Right cardiac atrium (tissue), 5 donors: ENCODE measurements around the gene SLC9A8. TPM values are rescaled to one million over a fixed set of nuclear protein-coding genes. Genes with fewer than 3 reads are reported as not detected.

Source experiments
- ATAC-seq, 2 donors: fragments of 200-7000 bp; cut with Tn5 transposase; one replicate each; pipeline versions ENCODE4 v1.8.0 to v1.9.1; 2020; ENCODE audit warnings: moderate library complexity in 2 of 2, mild to moderate bottlenecking in 1 of 2
- DNase-seq, 3 donors: peaks; one replicate each; pipeline ENCODE4 v3.0.0-alpha.2; 2020
- H3K27ac ChIP-seq: one replicate; pipeline ENCODE4 v1.5.1; 2013; ENCODE audit warnings: mild to moderate bottlenecking, low read length, control low read depth, moderate library complexity
- H3K27me3 ChIP-seq: one replicate; pipeline ENCODE4 v1.6.1; 2013; ENCODE audit not compliant: control insufficient read depth, insufficient read depth
- H3K4me1 ChIP-seq: one replicate; pipeline ENCODE4 v1.6.1; 2013; ENCODE audit warnings: low read length; ENCODE audit not compliant: control insufficient read depth, insufficient read depth
- H3K4me3 ChIP-seq: one replicate; pipeline ENCODE4 v1.5.1; 2013; ENCODE audit warnings: low read length, control low read depth
- H3K9me3 ChIP-seq: one replicate; pipeline ENCODE4 v1.6.1; 2013; ENCODE audit warnings: low read length; ENCODE audit not compliant: control insufficient read depth
- WGBS: extraction: QIAGEN DNeasy Blood & Tissue Kit; methylation state at CpG from one replicate; pipeline ENCODE4 v1.1.7; 2013; 5-methylcytosine and 5-hydroxymethylcytosine counted together
- intact Hi-C, 4 donors: fragments of 100-400 bp; cut with DNase I; formaldehyde crosslinking; loops; one replicate each; pipeline versions ENCODE4 v1.11.0 to v1.14.0; 2022 to 2023
- polyA plus RNA-seq: library from polyadenylated mRNA; stranded (reverse); fragments of 200-250 nt; gene quantifications from one replicate; pipeline ENCODE4 v1.2.3, GENCODE V29; 2013
- total RNA-seq, 4 donors: library from RNA; stranded (reverse); fragmentation: NEBNext Ultra II Directional; extraction: Animal tissue kit (Norgen Biotek cat#: 25700); gene quantifications; one replicate each; pipeline ENCODE4 v1.2.1, GENCODE V29; 2021
- donor health status: healthy with polysubstance abuse.
- donor health status: DM: no; HTN: yes; CAD: no.
- donor health status: DM: no; HTN: no; CAD: no.
- donor health status: DM: no; HTN: yes; CAD: no; lungs with severe emphysema.
- donor health status: DM: yes; HTN: yes; CAD: no.

The SLC9A8 gene
- total and polyA plus RNA-seq, 5 donors, result 6.0 to 7.3 (median 7.2) TPM

- 89% methylated on average over 1 of the region's 1 CpG for WGBS
- intact Hi-C loops, result loop anchor here in 2 of 4 donors (10.0 kb wide), 2 partner anchors 104 to 204 kb away; partner anchors contain the start of gene B4GALT5 (in 2 of the 2)
Measured at GRCh38 chr20:49818816-49819215, 6.2 kb downstream of the SLC9A8 start.

GRCh38 chr20:49819702-49820101, 7.1 kb downstream of the SLC9A8 start:
- WGBS, result 100% methylated on average over 3 of the region's 3 CpGs
- Histone ChIP-seq H3K4me1 (no peaks in the 10 kb centered on the region), H3K27ac (no peak overlapping the region), H3K4me3 (no peak overlapping the region), H3K9me3 (no peaks in the 10 kb centered on the region), H3K27me3 (no peaks in the 10 kb centered on the region)
- no peak for ATAC-seq
- DNase-seq, result no peak
- intact Hi-C loops, result loop anchor here in 3 of 4 donors (10.0 kb wide), 3 partner anchors 105 to 205 kb away; partner anchors contain the start of gene B4GALT5 (in 2 of the 3)

More at GRCh38 chr20:49818816-49819215, 6.2 kb downstream of the SLC9A8 start:
- no peak overlapping the region for H3K27ac ChIP-seq
- H3K9me3 ChIP-seq, result no peaks in the 10 kb centered on the region
- no peaks in the 10 kb centered on the region for H3K4me1 ChIP-seq
- no peaks in the 10 kb centered on the region for H3K27me3 ChIP-seq
- no peak for DNase-seq
- H3K4me3 ChIP-seq, result no peak overlapping the region
- no peak for ATAC-seq

GRCh38 chr20:49821381-49821780, 8.8 kb downstream of the SLC9A8 start:
- intact Hi-C loops, result loop anchor here in 1 of 4 donors (10.0 kb wide), 1 partner anchor 187 kb away; no protein-coding TSS in a partner anchor
- ATAC-seq (no peak), DNase-seq (no peak)
- no peaks in the 10 kb centered on the region for H3K4me1 ChIP-seq
- H3K9me3 ChIP-seq, result no peaks in the 10 kb centered on the region
- no peaks in the 10 kb centered on the region for H3K27me3 ChIP-seq
- no peak overlapping the region for H3K4me3 ChIP-seq
- 90% methylated on average over 2 of the region's 2 CpGs for WGBS
- no peak overlapping the region for H3K27ac ChIP-seq

- Histone ChIP-seq H3K4me3 (no peak overlapping the region), H3K27ac (no peak overlapping the region), H3K9me3 (no peaks in the 10 kb centered on the region), H3K27me3 (no peaks in the 10 kb centered on the region), H3K4me1 (no peaks in the 10 kb centered on the region)
- 32% methylated on average over 2 of the region's 2 CpGs for WGBS
- DNase-seq (no peak), ATAC-seq (peak; percentile 61 to 79)
- intact Hi-C loops, result loop anchor here in 1 of 4 donors (10.0 kb wide), 1 partner anchor 187 kb away; no protein-coding TSS in a partner anchor
Measured at GRCh38 chr20:49821870-49822331, 9.3 kb downstream of the SLC9A8 start.

DNA sequence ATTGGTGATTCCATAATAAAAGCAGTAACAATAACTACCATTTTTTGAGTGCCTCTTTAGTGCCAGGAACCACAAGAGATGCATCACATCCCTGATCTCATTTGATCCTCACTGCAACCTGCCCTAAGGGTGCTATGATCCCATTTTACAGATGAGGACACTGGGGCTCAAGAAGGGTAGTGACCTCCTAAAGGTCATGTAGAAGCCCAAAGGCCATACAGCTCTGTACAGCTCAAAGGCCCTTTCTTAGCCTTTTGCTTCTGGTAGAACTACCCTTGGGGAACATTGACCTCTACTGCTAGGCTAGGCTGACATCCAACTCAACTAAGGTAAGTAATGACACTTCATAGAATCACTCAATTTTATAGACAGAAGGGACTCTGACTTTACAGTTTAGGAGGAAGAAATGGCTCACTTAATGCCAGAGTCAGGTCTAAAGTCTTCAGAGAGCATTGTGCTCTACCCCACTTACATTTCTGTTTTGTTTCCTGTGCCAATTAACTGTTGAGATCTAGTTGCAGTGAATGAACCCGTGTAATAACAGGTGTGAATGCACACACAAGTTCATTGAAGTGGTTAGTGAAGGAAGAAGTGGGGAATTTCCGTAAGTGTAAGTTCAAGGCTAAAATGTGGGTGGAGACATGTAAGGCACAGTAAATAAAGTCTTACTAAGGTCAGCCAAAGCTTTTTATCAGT, 10.7 kb downstream of the SLC9A8 start:
- Histone ChIP-seq H3K4me3 (no peak overlapping the region), H3K27me3 (no peaks in the 10 kb centered on the region), H3K4me1 (no peaks in the 10 kb centered on the region), H3K9me3 (no peaks in the 10 kb centered on the region), H3K27ac (no peak overlapping the region)
- ATAC-seq (no peak), DNase-seq (no peak)
- intact Hi-C loops, result loop anchor here in 1 of 4 donors (10.0 kb wide), 1 partner anchor 188 kb away; no protein-coding TSS in a partner anchor
- 79% methylated on average over 2 of the region's 2 CpGs for WGBS

GRCh38 chr20:49824206-49824605, 11.6 kb downstream of the SLC9A8 start:
- Histone ChIP-seq H3K27ac (no peak overlapping the region), H3K9me3 (no peaks in the 10 kb centered on the region), H3K4me1 (no peaks in the 10 kb centered on the region), H3K27me3 (no peaks in the 10 kb centered on the region), H3K4me3 (no peak overlapping the region)
- ATAC-seq, result no peak
- WGBS, result 97% methylated on average over 2 of the region's 2 CpGs
- no peak for DNase-seq
- intact Hi-C loops, result loop anchor here in 1 of 4 donors (10.0 kb wide), 1 partner anchor 189 kb away; no protein-coding TSS in a partner anchor

DNA sequence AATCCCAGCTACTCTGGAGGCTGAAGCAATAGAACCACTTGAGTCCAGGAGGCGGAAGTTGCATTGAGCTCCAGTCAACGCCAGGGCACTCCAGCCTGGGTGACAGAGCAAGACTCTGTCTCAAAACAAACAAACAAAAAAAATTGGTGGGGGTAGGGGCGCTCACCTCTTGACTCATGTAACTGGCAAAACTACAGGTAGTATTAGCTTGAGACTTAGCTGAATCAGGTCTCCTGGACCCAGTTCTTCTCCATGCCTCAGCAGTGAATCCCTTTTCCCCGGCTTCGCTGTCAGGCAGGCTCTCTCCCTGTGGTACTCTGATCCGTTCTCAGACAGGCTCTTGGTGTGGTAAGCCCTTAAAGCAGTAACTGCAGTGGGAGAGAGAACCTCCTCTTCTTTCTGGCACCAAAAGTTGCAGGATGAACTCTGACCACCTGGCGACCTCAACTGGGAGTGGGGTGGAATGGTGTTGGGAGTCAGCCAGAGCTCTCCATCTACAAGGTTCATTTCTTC, 12.9 kb downstream of the SLC9A8 start:
- ATAC-seq (no peak), DNase-seq (no peak)
- no peak overlapping the region for H3K27ac ChIP-seq
- H3K27me3 ChIP-seq, result no peaks in the 10 kb centered on the region
- intact Hi-C loops, result loop anchor here in 1 of 4 donors (10.0 kb wide), 1 partner anchor 191 kb away; no protein-coding TSS in a partner anchor
- WGBS, result 89% methylated on average over 7 of the region's 7 CpGs
- H3K4me3 ChIP-seq, result no peak overlapping the region
- no peaks in the 10 kb centered on the region for H3K9me3 ChIP-seq
- no peaks in the 10 kb centered on the region for H3K4me1 ChIP-seq

- ATAC-seq, result peak; percentile 45 to 48
- intact Hi-C loops, result no loop called here
- H3K27ac ChIP-seq, result peak overlapping the region; percentile 19
Measured at GRCh38 chr20:49831022-49831769, 18.6 kb downstream of the SLC9A8 start.

GRCh38 chr20:49831770-49832631, 19.4 kb downstream of the SLC9A8 start:
- intact Hi-C loops, result no loop called here
- no peak for DNase-seq
- Histone ChIP-seq H3K27me3 (no peaks in the 10 kb centered on the region), H3K9me3 (no peaks in the 10 kb centered on the region), H3K27ac (no peak overlapping the region), H3K4me1 (no peaks in the 10 kb centered on the region), H3K4me3 (no peak overlapping the region)
- WGBS, result 78% methylated on average over 12 of the region's 12 CpGs
- ATAC-seq, result peak in 1 of 2 donors; percentile 32

More at GRCh38 chr20:49831022-49831769, 18.6 kb downstream of the SLC9A8 start:
- no peak for DNase-seq
- 66% methylated on average over 11 of the region's 11 CpGs for WGBS
- H3K9me3 ChIP-seq, result no peaks in the 10 kb centered on the region
- no peaks in the 10 kb centered on the region for H3K27me3 ChIP-seq
- H3K4me3 ChIP-seq, result no peak overlapping the region
- no peaks in the 10 kb centered on the region for H3K4me1 ChIP-seq

DNA sequence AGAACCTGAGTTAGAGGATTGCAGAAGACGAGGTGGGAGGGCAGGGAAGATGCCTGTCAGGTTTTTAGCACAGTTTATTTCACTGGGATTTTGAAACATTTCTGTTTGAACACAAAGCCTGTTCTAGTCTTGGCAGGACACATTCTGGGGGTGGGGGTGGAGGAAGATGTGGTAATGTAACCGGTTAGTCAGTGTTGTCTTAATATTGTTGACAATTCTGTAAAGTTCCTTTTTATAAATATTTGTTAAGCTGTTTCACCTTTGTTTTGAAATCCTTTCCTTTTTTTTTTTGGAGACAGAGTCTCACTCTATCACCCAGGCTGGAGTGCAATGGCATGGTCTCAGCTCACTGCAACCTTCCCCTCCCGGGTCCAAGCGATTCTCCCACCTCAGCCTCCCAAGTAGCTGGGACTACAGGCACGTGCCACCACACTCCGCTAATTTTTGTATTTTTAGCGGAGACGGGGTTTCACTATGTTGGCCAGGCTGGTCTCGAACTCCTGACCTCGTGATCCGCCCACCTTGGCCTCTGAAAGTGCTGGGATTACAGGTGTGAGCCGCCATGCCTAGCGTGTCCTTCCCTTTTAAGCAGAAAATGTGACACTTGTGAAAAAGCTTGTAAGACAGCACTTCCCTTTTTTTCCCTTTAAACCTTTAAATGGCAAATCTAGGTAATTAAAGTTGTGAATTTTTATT, 20.2 kb downstream of the SLC9A8 start:
- no peaks in the 10 kb centered on the region for H3K27me3 ChIP-seq
- intact Hi-C loops, result no loop called here
- H3K9me3 ChIP-seq, result no peaks in the 10 kb centered on the region
- no peak overlapping the region for H3K27ac ChIP-seq
- ATAC-seq, result peak; percentile 22 to 31
- H3K4me1 ChIP-seq, result no peaks in the 10 kb centered on the region
- no peak for DNase-seq
- 84% methylated on average over 13 of the region's 13 CpGs for WGBS
- H3K4me3 ChIP-seq, result no peak overlapping the region
